Type B pancreatic cell (in vitro differentiated cells): ENCODE results near the gene PCP4L1. TPM values are rescaled to one million over a fixed set of nuclear protein-coding genes. Genes with fewer than 3 reads are reported as not detected.
"Not testable (repeated sequence)": the region's sequence is repeated elsewhere in the genome, so short reads cannot be mapped to it uniquely, and the experiment has no call there.

Source experiments
- DNase-seq: peaks from one replicate; pipeline ENCODE4 v3.0.0; 2021; ENCODE audit warnings: mixed read lengths; ENCODE audit not compliant: unreplicated experiment; ENCODE audit errors: extremely low spot score
- H3K27ac Mint-ChIP-seq: 2 replicates; pipeline ENCODE4 v1.8.0; 2021; ENCODE audit warnings: mild to moderate bottlenecking, mixed read lengths
- H3K27me3 Mint-ChIP-seq: 2 replicates; pipeline ENCODE4 v1.8.0; 2021; ENCODE audit warnings: mixed read lengths
- H3K36me3 Mint-ChIP-seq: 2 replicates; pipeline ENCODE4 v1.8.0; 2021; ENCODE audit warnings: mixed read lengths
- H3K4me1 Mint-ChIP-seq: one replicate; pipeline ENCODE4 v1.8.0; 2021; ENCODE audit warnings: mixed read lengths; ENCODE audit not compliant: unreplicated experiment
- H3K4me3 Mint-ChIP-seq: 2 replicates; pipeline ENCODE4 v1.8.0; 2021; ENCODE audit warnings: mild to moderate bottlenecking, mixed read lengths
- H3K9me3 Mint-ChIP-seq: 2 replicates; pipeline ENCODE4 v1.8.0; 2021; ENCODE audit warnings: mixed read lengths
- CTCF ChIP-seq: fragments of 200-600 bp; sonication (generic); conservative IDR thresholded peaks from 2 replicates; pipeline ENCODE4 v1.5.0; 2021; ENCODE audit warnings: antibody characterized with exemption, mild to moderate bottlenecking
- total RNA-seq: library from RNA; stranded (reverse); gene quantifications from 2 replicates; pipeline ENCODE4 v1.2.1, GENCODE V29; 2021; ENCODE audit warnings: low replicate concordance

PCP4L1 gene
- total RNA-seq, 1 donor from 2014 or later = 1.0 TPM

GRCh38 chr1:161250829-161251228 is 7.7 kb upstream of the PCP4L1 start:
- Mint-ChIP-seq H3K9me3 (no peaks in the 10 kb centered on the region), H3K27me3 (peaks cover 7% of the 10 kb centered on the region), H3K4me1 (no peaks in the 10 kb centered on the region), H3K4me3 (no peak overlapping the region), H3K27ac (no peak overlapping the region), H3K36me3 (no peaks in the 10 kb centered on the region)
- DNase-seq = no peak
- no peak for TF ChIP-seq CTCF

DNA sequence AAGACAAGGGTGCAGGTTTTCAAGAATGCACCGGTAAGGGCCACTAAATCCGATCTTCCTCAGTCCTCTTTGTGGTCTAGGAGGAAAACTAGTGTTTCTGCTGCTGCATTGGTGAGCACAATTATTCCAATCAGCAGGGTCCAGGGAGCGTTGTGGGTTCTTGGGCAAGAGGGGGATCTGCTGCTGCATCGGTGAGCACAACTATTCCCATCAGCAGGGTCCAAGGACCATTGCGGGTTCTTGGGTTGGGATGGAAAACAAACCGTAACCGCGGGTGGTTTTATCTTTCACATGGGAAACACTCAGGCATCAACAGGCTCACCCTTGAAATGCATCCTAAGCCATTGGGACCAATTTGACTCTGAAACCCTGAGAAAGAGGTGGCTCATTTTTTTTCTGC is 7.0 kb upstream of the PCP4L1 start:
- H3K27ac Mint-ChIP-seq = no peak overlapping the region

GRCh38 chr1:161255302-161255701 is 3.2 kb upstream of the PCP4L1 start:
- H3K36me3 Mint-ChIP-seq = not testable (repeated sequence)
- H3K4me3 Mint-ChIP-seq = peak overlapping the region; percentile 80

More for the DNA sequence above, 7.0 kb upstream of the PCP4L1 start:
- DNase-seq = no peak
- no peak overlapping the region for H3K4me3 Mint-ChIP-seq
- peaks cover 10% of the 10 kb centered on the region for H3K27me3 Mint-ChIP-seq
- peaks cover 3% of the 10 kb centered on the region for H3K36me3 Mint-ChIP-seq
- H3K4me1 Mint-ChIP-seq = no peaks in the 10 kb centered on the region
- no peak for TF ChIP-seq CTCF
- peaks cover 4% of the 10 kb centered on the region for H3K9me3 Mint-ChIP-seq

DNA sequence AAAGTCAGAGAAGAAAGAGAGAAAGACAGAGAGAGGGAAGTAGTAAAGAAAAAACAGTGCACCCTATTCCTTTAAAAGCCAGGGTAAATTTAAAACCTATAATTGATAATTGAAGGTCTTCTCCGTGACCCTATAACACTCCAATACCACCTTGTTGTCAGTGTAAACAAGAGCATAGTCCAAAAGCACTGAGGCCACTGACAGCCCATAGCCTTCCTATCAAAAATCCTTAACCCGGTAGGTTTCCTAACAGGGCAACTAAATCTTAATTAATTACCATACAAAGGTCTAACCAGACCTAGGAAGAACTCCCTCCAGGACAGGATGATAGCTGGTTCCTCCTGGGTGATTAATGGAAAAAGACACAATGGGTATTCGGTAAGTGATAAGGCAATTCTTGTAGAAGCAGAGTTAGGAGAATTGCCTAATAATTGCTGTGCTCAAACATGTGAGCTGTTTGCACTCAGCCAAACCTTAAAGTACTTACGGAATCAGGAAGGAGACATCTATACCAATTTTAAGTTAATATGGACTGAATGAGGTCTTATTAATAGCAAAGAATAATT is 2.5 kb upstream of the PCP4L1 start:
- Mint-ChIP-seq H3K4me3 (peak overlapping the region; percentile 80), H3K9me3 (peaks cover 12% of the 10 kb centered on the region), H3K4me1 (peaks cover 12% of the 10 kb centered on the region), H3K27ac (peak overlapping the region; percentile 74), H3K27me3 (peaks cover 40% of the 10 kb centered on the region)
- not testable (repeated sequence) for H3K36me3 Mint-ChIP-seq, DNase-seq

More at GRCh38 chr1:161255302-161255701, 3.2 kb upstream of the PCP4L1 start:
- Mint-ChIP-seq H3K27me3 (peaks cover 33% of the 10 kb centered on the region), H3K9me3 (peaks cover 12% of the 10 kb centered on the region), H3K27ac (peak overlapping the region; percentile 74)
- H3K4me1 Mint-ChIP-seq, DNase-seq: not testable (repeated sequence)

DNA sequence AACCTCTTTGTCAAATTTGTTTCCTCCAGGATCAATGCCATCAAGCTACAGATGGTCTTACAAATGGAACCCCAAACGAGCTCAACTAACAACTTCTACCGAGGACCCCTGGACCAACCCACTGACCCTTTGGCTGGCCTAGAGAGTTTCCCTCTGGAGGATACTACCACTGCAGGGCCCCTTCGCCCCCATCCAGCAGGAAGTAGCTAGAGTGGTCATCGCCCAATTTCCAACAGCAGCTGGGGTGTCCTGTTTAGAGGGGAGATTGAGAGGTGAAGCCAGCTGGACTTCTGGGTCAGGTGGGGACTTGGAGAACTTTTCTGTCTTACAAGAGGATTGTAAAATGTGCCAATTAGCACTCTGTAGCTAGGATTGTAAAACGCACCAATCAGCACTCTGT is 1.4 kb upstream of the PCP4L1 start:
- H3K36me3 Mint-ChIP-seq, DNase-seq: not testable (repeated sequence)
- peaks cover 18% of the 10 kb centered on the region for H3K4me1 Mint-ChIP-seq
- peaks cover 50% of the 10 kb centered on the region for H3K27me3 Mint-ChIP-seq
- H3K4me3 Mint-ChIP-seq = peak overlapping the region; percentile 59
- peaks cover 12% of the 10 kb centered on the region for H3K9me3 Mint-ChIP-seq
- peak overlapping the region; percentile 74 for H3K27ac Mint-ChIP-seq

GRCh38 chr1:161259345-161259702 is 779 bp downstream of the PCP4L1 start:
- Mint-ChIP-seq H3K36me3 (peaks cover 8% of the 10 kb centered on the region), H3K4me1 (peaks cover 18% of the 10 kb centered on the region), H3K27ac (peak overlapping the region; percentile 55), H3K27me3 (peaks cover 53% of the 10 kb centered on the region), H3K4me3 (peak overlapping the region; percentile 82), H3K9me3 (peaks cover 12% of the 10 kb centered on the region)
- no peak for TF ChIP-seq CTCF
- no peak for DNase-seq

DNA sequence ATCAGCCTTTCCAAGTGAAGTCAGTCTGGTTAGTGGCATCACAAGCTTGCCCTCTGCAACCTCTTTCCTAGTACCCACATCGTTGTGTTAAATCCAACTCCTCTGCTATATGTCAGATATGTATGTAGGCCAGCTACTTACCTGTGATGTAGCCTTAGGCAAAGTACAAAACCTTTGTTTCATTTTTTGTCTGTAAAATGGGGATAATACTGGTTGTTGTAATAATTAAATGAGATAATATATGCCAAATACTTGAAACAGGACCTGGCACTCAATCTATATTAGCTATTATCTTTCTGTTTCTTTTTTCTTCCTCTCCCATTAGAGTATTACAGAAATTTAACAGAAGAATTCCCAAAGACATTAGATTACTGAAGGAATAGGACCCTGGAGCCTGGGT is 1.2 kb downstream of the PCP4L1 start:
- Mint-ChIP-seq H3K4me1 (peaks cover 18% of the 10 kb centered on the region), H3K27me3 (peaks cover 53% of the 10 kb centered on the region), H3K4me3 (peak overlapping the region; percentile 82), H3K27ac (peak overlapping the region; percentile 55), H3K36me3 (peaks cover 8% of the 10 kb centered on the region), H3K9me3 (peaks cover 12% of the 10 kb centered on the region)
- no peak for TF ChIP-seq CTCF
- DNase-seq = no peak
